ENCODE measurements around the gene NSMCE4A.

GRCh38 chr10:121952226-121952625, 22.8 kb downstream of the NSMCE4A start:
- TF ChIP-seq ZNF281 (CRISPR knock-in tag; IDR thresholded peaks at IDR 0.05) (no peak), CTCF (IDR thresholded peaks at IDR 0.05) (no peak), IRF1 (CRISPR knock-in tag; IDR thresholded peaks at IDR 0.05) (no peak), IRF2 (CRISPR knock-in tag; IDR thresholded peaks at IDR 0.05; ENCODE audit: borderline replicate concordance, low read depth) (no peak), MLX (CRISPR knock-in tag; IDR thresholded peaks at IDR 0.05) (no peak), SP1 (CRISPR knock-in tag; conservative IDR thresholded peaks at IDR 0.05) (no peak), E2F4 (CRISPR knock-in tag; IDR thresholded peaks at IDR 0.05; ENCODE audit: borderline replicate concordance, low read depth) (no peak), EMX1 (CRISPR knock-in tag; IDR thresholded peaks at IDR 0.05) (no peak), NFE2L1 (CRISPR knock-in tag; IDR thresholded peaks at IDR 0.05) (no peak), FOXP1 (CRISPR knock-in tag; IDR thresholded peaks at IDR 0.05; ENCODE audit: borderline replicate concordance) (no peak), ZNF512 (CRISPR knock-in tag; IDR thresholded peaks at IDR 0.05; ENCODE audit: borderline replicate concordance) (no peak)
